Activated CD8-positive, alpha-beta memory T cell treated with anti-CD3 and anti-CD28 coated beads for 24 hours (primary cell): ENCODE data around the gene PRICKLE3.

Experiments
- DNase-seq: peaks from one replicate; pipeline ENCODE4 v3.0.0-alpha.2; 2020

The PRICKLE3 gene

GRCh38 chrX:49204709-49205108, 18.5 kb upstream of the PRICKLE3 start:
- no peak for DNase-seq

GRCh38 chrX:49204017-49204416, 17.8 kb upstream of the PRICKLE3 start:
- no peak for DNase-seq

- DNase-seq: no peak
Observed at GRCh38 chrX:49203536-49203935, 17.4 kb upstream of the PRICKLE3 start.

DNA sequence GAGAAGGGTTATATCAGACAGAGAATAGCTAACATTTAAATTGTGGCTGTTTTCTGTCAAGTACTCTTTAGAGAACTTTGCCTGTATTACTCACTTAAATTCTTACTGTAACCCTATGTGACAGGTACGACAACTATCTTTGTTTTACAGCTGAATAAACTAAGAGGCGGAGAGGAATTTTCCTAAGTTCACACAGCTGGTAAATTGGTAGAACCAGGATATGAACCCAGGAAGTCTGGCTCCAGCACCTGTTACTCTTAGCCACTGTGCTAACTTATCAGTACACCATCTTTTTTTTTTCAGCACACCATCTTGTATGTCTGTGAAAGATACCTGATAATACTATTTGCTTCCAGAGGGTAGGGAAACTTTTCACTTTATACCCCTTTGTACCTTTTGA, 15.8 kb upstream of the PRICKLE3 start:
- no peak for DNase-seq

DNA sequence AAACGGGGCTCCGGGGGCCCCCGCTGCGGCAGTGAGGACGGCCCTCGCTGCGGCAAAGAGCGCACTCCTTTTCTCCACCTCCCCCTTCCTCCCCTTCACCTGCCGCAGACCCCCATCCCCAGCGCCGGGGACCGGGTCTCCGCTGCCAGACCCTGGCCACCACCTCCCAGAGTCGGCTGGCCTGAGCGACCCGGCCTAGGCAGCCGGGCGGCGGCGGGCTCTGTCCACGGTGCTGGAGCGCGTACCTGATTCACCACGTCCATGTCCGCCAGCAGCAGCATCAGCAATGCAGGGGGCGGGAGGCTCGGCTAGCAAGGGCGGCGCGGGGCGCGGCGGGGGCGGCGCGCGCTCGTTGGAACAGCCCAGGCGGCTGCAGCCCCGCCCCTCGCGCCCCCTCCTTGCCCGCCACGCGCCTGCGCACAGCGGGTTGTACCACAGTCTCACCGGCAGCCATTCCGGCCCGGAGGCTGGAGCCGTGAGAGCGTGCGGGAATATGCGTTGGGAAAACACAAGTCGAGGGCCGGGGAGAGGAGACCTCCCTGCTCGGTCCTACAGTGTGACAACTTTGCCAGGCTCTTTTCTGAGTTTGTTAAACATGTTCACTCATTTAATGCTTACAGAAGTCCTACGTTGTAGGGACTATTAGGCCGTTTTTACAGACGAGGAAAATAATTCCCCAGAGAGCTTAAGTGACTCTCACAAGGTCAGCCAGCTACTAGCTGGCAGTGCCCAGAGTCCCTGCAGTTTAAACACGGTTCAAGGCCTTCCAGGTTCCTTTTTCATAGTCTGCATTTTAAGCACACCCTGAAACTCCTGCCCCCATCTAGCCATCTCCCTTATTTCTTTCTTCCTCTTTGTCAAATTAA, 14.0 kb upstream of the PRICKLE3 start, which contains the start of gene SYP:
SYP (minus strand) TSS at position 288 of the 866 bp plus-strand sequence; CDS start at position 281, 7 bp downstream.
- DNase-seq: peak; percentile 92

GRCh38 chrX:49199315-49199595, 13.1 kb upstream of the PRICKLE3 start:
- DNase-seq: no peak

GRCh38 chrX:49198540-49199314, 12.6 kb upstream of the PRICKLE3 start:
- DNase-seq: no peak

GRCh38 chrX:49197543-49198087, 11.4 kb upstream of the PRICKLE3 start:
- DNase-seq: no peak

DNA sequence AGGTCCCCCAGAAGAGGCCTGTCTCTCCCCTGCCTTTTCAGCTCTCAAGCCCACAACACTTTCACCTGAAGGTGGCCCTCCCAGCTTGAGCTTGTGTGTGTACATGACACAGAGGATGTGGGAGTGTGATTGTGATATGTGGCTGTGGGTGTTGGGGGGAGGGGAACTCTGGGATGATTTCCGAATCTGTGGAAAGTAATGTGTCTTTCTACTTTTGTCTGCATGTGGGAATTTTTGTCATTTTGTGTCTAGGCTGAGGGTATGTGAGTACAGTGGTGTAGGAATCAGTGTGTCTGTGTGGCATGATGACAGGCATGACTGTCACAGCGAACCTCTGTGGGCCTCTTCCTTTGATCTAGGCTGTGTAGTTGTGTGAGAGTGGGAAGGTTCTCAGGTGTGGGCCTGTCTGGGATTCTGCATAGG, 7.4 kb upstream of the PRICKLE3 start:
- no peak for DNase-seq

GRCh38 chrX:49192722-49193328, 6.7 kb upstream of the PRICKLE3 start:
- DNase-seq: no peak

- DNase-seq: no peak
Observed at GRCh38 chrX:49191574-49192011, 5.4 kb upstream of the PRICKLE3 start.

GRCh38 chrX:49190821-49191573, 4.8 kb upstream of the PRICKLE3 start:
- peak; percentile 86 for DNase-seq

DNA sequence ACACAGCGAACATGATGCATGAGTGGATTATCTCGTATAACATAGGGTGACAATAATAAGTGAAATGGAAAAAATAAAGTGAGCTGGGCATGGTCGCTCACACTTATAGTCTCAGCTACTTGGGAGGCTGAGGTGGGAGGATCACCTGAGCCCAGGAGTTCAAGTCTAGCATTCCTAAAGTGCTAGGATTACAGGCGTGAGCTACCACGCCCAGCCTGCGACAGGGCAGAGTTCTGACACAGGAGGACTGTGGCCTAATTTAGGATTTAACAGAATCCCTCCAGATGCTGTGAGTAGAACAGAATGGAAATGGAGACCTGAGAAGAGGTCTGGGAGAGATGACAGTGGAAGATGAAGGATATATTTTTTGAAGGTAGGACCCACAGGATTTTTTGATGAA, 3.4 kb upstream of the PRICKLE3 start:
- no peak for DNase-seq

- DNase-seq: no peak
Observed at GRCh38 chrX:49188468-49189076, 2.4 kb upstream of the PRICKLE3 start.

DNA sequence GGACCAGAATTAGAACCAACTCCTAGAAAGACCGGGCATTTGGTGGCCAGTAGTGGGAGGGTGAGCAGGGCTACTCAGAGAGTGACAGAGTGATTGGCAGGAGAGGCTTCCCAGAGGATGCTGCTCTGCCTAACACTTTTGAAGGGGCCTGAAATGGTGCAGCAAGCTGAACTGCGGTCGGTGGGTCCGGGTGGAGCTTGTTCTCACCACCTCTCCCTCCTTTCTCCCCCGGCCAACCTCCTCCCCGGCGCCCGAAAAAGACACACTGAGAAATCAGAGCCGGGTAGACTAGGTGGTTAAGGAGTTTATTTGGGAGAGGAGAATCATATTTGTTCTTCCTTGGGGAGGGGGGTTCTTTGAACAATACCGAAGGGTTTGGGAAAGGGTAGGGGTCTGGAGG, 1.4 kb upstream of the PRICKLE3 start:
- DNase-seq: no peak

DNA sequence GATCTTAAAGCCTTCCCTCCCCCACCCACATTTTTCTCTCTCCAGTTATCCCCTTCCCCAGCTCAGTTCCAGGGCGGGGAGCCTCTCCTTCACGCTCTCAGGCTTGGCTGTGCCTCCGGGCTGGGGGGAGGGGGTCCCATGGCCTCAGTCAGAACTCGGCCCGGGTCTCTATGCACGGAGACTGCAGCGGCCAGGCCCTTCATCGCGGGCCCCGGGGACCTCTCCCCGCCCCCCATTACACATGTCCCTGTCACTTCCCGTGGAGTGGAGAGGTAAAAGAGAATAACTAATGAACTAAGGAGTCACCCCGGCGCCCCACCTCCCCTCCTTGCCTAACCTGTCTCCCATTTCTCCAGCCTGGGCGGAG, 838 bp upstream of the PRICKLE3 start:
- no peak for DNase-seq

- DNase-seq: peak; percentile 65
Observed at GRCh38 chrX:49184294-49185281, 1.6 kb downstream of the PRICKLE3 start.

- DNase-seq: no peak
Observed at GRCh38 chrX:49183701-49184281, 2.4 kb downstream of the PRICKLE3 start.

DNA sequence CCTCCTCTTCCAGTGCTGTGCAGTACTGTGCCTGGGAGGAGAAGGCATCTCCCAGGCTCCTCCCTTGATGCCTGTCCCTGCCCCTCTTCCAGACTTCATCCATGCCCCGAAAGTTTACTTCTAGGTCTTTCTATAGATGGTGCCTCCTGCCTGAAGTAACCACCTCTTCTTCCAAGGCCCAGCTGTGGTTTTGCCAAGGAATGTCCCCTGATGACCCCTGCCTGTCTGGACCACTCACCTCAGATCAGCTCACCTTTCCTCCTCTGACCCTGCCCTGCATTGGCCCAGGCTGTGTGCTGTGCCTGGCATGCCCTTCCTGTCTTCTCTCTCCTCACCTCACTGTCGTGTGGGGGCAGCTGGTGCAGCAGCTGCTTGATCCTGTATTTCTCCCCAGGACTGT, 6.8 kb downstream of the PRICKLE3 start:
- DNase-seq: no peak

DNA sequence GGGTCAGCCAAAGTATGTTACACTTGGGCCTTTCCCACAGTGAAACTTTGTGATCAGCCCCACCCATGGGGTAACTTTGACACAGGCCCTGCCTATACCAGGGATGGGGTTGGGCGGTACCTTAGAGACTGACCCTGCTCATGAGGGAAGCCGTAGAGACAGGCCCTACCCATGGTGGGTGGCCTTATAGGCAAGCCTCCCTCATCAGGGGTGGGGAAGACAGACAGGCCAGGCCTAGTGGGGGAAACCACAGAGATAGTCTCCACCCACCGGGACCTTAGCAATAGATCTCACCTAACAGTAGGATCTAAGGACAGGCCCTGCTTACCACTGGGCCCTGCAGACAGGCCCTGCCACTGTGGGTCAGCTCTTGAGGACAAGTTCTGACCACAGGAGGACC, 7.6 kb downstream of the PRICKLE3 start:
- DNase-seq: no peak
